NCI-H69 (cell line): ENCODE measurements around the gene RHBDD2.
"Not testable (repeated sequence)": the region's sequence is repeated elsewhere in the genome, so short reads cannot be mapped to it uniquely, and the experiment has no call there.

Experiments used
- DNase-seq: peaks from one replicate; lab custom pipeline; 2025; lab: John Stamatoyannopoulos, UW

RHBDD2 gene

GRCh38 chr7:75866489-75867389, 12.1 kb upstream of the RHBDD2 start:
- peak; percentile 85 for DNase-seq

GRCh38 chr7:75867390-75867717, 11.5 kb upstream of the RHBDD2 start:
- no peak for DNase-seq

- no peak for DNase-seq
Measured at GRCh38 chr7:75868153-75868552, 10.7 kb upstream of the RHBDD2 start.

GRCh38 chr7:75869776-75870379, 9.0 kb upstream of the RHBDD2 start:
- DNase-seq: no peak

GRCh38 chr7:75870557-75871161, 8.2 kb upstream of the RHBDD2 start:
- no peak for DNase-seq

- DNase-seq: no peak
Measured at GRCh38 chr7:75872073-75872782, 6.6 kb upstream of the RHBDD2 start.

- DNase-seq: not testable (repeated sequence)
Measured at GRCh38 chr7:75874180-75874579, 4.7 kb upstream of the RHBDD2 start.

GRCh38 chr7:75875113-75876080, 3.4 kb upstream of the RHBDD2 start:
- DNase-seq: no peak

GRCh38 chr7:75876126-75876881, 2.5 kb upstream of the RHBDD2 start:
- no peak for DNase-seq

GRCh38 chr7:75878312-75878768, 494 bp upstream of the RHBDD2 start:
- no peak for DNase-seq

GRCh38 chr7:75879771-75880184, 944 bp downstream of the RHBDD2 start:
- peak; percentile 73 for DNase-seq

GRCh38 chr7:75880242-75880641, 1.4 kb downstream of the RHBDD2 start:
- DNase-seq: no peak

GRCh38 chr7:75881436-75882095, 2.7 kb downstream of the RHBDD2 start:
- no peak for DNase-seq

GRCh38 chr7:75883265-75883824, 4.5 kb downstream of the RHBDD2 start:
- not testable (repeated sequence) for DNase-seq

GRCh38 chr7:75884476-75884875, 5.6 kb downstream of the RHBDD2 start:
- DNase-seq: no peak

GRCh38 chr7:75885036-75885435, 6.2 kb downstream of the RHBDD2 start:
- DNase-seq: no peak

GRCh38 chr7:75887669-75888369, 9.0 kb downstream of the RHBDD2 start:
- no peak for DNase-seq

GRCh38 chr7:75888464-75889222, 9.8 kb downstream of the RHBDD2 start:
- no peak for DNase-seq
